Measurements from ENCODE around the gene MROH2A. TPM values are rescaled to one million over a fixed set of nuclear protein-coding genes. Genes with fewer than 3 reads are reported as not detected.

MROH2A gene
- total and polyA plus RNA-seq, 9 of the 15 experiments (the other 6 are each of a cell fraction or from before 2014, with no cell fraction given), result 0.03 TPM; not detected in 8

GRCh38 chr2:233854241-233854981, 76.3 kb downstream of the MROH2A start, which contains the start of gene HJURP (continued):
- TF ChIP-seq, protein P1, sequence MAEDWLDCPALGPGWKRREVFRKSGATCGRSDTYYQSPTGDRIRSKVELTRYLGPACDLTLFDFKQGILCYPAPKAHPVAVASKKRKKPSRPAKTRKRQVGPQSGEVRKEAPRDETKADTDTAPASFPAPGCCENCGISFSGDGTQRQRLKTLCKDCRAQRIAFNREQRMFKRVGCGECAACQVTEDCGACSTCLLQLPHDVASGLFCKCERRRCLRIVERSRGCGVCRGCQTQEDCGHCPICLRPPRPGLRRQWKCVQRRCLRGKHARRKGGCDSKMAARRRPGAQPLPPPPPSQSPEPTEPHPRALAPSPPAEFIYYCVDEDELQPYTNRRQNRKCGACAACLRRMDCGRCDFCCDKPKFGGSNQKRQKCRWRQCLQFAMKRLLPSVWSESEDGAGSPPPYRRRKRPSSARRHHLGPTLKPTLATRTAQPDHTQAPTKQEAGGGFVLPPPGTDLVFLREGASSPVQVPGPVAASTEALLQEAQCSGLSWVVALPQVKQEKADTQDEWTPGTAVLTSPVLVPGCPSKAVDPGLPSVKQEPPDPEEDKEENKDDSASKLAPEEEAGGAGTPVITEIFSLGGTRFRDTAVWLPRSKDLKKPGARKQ (CRISPR knock-in tag; IDR thresholded peaks at IDR 0.05), result no peak
- TF ChIP-seq, protein P2, sequence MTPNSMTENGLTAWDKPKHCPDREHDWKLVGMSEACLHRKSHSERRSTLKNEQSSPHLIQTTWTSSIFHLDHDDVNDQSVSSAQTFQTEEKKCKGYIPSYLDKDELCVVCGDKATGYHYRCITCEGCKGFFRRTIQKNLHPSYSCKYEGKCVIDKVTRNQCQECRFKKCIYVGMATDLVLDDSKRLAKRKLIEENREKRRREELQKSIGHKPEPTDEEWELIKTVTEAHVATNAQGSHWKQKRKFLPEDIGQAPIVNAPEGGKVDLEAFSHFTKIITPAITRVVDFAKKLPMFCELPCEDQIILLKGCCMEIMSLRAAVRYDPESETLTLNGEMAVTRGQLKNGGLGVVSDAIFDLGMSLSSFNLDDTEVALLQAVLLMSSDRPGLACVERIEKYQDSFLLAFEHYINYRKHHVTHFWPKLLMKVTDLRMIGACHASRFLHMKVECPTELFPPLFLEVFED (CRISPR knock-in tag; conservative IDR thresholded peaks at IDR 0.05), result no peak
- TF ChIP-seq CEBPG (CRISPR knock-in tag; IDR thresholded peaks at IDR 0.05) (no peak), CEBPG (tag; conservative IDR thresholded peaks at IDR 0.05 in 1 of 2, IDR thresholded peaks at IDR 0.05 in 1 of 2) (no peak), DMBX1 (CRISPR knock-in tag; IDR thresholded peaks at IDR 0.05; ENCODE audit: borderline replicate concordance) (no peak), ZNF79 (CRISPR knock-in tag; IDR thresholded peaks at IDR 0.05; ENCODE audit: low read depth) (no peak), HDAC8 (tag; IDR thresholded peaks at IDR 0.05) (no peak), ZNF551 (CRISPR knock-in tag; IDR thresholded peaks at IDR 0.05) (no peak), CREB3 (tag; conservative IDR thresholded peaks at IDR 0.05; ENCODE audit: low read depth) (no peak), SIX5 (IDR thresholded peaks at IDR 0.05; ENCODE audit: borderline replicate concordance in 1 of 2, insufficient read depth in 1 of 2, low read depth in 1 of 2, low read length in 2 of 2) (no peak), TAF9B (IDR thresholded peaks at IDR 0.05; ENCODE audit: partially characterized antibody) (peak; percentile 88), RNF219 (CRISPR knock-in tag; IDR thresholded peaks at IDR 0.05) (no peak), BDP1 (IDR thresholded peaks at IDR 0.05; ENCODE audit: insufficient read depth, insufficient read length) (no peak), ZSCAN32 (CRISPR knock-in tag; IDR thresholded peaks at IDR 0.05) (no peak), POLR2AphosphoS5 (IDR thresholded peaks at IDR 0.05; ENCODE audit: control insufficient read depth, insufficient read depth, low read depth, low read length) (peak; percentile 78), MCM3 (IDR thresholded peaks at IDR 0.05) (no peak)
- TF ChIP-seq, protein P3, sequence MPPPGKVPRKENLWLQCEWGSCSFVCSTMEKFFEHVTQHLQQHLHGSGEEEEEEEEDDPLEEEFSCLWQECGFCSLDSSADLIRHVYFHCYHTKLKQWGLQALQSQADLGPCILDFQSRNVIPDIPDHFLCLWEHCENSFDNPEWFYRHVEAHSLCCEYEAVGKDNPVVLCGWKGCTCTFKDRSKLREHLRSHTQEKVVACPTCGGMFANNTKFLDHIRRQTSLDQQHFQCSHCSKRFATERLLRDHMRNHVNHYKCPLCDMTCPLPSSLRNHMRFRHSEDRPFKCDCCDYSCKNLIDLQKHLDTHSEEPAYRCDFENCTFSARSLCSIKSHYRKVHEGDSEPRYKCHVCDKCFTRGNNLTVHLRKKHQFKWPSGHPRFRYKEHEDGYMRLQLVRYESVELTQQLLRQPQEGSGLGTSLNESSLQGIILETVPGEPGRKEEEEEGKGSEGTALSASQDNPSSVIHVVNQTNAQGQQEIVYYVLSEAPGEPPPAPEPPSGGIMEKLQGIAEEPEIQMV (tag; conservative IDR thresholded peaks at IDR 0.05; ENCODE audit: low read depth), result no peak
